ENCODE data around the gene TRMT10B. TPM values are rescaled to one million over a fixed set of nuclear protein-coding genes. Genes with fewer than 3 reads are reported as not detected.
"Not testable (repeated sequence)": the region's sequence is repeated elsewhere in the genome, so short reads cannot be mapped to it uniquely, and the experiment has no call there.

TRMT10B gene
- total RNA-seq, 1 donor from 2014 or later: 6.8 TPM

DNA sequence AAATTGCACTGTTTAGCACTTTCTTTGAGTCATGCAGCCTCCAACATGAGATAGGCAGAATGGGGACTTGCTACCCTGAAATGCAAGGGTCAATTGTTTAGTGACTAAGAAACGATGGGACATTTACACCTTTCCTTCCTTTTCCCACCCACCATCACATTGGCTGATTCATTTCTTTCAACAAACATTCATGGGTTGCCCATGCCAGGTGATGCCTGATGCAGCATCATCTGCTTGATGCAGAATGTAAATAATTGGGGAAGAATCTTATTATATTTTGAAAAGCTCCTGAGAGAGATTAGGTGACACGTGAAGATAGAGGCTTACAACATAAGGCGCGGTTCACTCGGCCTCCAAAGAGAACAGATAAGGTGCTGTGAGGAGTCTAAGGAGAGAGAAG, 4.5 kb upstream of the TRMT10B start:
- no peak for DNase-seq (ENCODE audit: low spot score)

- no peak for DNase-seq (ENCODE audit: low spot score)
Measured at GRCh38 chr9:37751186-37751585, 2.4 kb upstream of the TRMT10B start.

GRCh38 chr9:37751704-37752103, 1.9 kb upstream of the TRMT10B start:
- not testable (repeated sequence) for DNase-seq (ENCODE audit: low spot score)

GRCh38 chr9:37752112-37752511, 1.5 kb upstream of the TRMT10B start:
- not testable (repeated sequence) for DNase-seq (ENCODE audit: low spot score)

GRCh38 chr9:37752642-37753488, 740 bp upstream of the TRMT10B start:
- no peak for DNase-seq (ENCODE audit: low spot score)

DNA sequence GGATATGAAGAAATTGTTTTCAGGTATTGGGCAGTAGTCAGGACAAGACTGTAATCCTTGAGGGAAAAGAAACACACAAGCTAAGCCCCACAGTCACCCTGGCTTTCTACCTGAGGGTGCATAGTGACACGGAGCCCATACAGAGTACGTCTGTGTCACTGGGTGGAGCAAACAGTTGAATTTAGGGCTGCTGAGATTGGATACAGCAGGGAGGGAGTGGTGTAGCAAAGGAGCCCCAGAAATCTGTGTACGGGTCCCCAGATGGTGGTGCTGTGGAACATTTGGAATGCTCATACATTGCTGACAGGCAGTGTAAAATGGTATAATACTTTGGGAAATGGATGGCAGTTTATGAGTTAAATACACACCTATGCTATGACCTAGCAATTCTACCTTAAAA, 5.1 kb downstream of the TRMT10B start:
- DNase-seq (ENCODE audit: low spot score): no peak

GRCh38 chr9:37760416-37761161, 7.0 kb downstream of the TRMT10B start:
- DNase-seq (ENCODE audit: low spot score): no peak

- DNase-seq (ENCODE audit: low spot score): no peak
Measured at GRCh38 chr9:37761511-37761910, 7.9 kb downstream of the TRMT10B start.

DNA sequence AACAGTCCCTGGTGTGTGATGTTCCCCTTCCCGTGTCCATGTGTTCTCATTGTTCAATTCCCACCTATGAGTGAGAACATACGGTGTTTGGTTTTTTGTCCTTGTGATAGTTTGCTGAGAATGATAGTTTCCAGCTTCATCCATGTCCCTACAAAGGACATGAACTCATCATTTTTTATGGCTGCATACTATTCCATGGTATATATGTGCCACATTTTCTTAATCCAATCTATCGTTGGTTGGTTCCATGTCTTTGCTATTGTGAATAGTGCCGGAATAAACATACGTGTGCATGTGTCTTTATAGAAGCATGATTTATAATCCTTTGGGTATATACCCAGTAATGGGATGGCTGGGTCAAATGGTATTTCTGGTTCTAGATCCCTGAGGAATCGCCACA, 11.7 kb downstream of the TRMT10B start:
- DNase-seq (ENCODE audit: low spot score): not testable (repeated sequence)

DNA sequence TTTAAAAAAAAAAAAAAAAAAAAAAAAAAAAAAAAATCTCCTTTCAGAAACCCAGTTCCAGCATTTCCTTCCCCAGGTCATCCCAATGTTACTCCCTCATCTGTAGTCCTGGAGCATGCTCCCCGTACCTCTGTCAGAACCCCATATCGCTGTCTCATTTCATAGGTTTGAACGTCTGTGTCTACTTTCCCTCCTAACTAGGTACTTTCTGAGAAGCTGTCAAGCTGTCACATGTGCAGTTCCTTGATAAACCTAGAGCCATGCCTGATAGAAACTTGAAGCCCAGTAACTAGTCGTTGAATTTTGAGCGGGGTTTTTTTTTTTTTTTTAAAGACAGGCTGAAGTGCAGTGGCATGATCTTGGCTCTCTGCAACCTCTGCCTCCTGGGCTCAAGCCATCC, 15.7 kb downstream of the TRMT10B start:
- DNase-seq (ENCODE audit: low spot score): no peak

- no peak for DNase-seq (ENCODE audit: low spot score)
Measured at GRCh38 chr9:37769995-37770394, 16.4 kb downstream of the TRMT10B start.

GRCh38 chr9:37775216-37775919, 21.8 kb downstream of the TRMT10B start:
- DNase-seq (ENCODE audit: low spot score): no peak

DNA sequence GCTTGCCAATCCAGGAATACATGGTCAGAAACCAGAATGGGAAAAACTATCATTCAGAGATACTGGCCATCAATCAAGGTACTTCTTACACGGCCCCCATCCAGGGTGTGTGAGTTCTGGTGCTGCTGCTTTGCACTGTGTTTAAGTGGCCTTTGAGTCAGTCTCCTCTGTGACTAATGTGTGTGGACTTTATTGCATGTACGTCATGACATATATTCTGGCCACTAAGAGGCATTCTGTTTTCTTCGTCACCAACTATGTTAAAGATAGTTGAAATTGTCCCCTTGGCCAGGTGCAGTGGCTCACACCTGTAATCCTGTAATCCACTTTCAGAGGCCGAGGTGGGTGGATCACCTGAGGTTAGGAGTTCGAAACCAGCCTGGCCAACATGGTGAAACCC, 22.7 kb downstream of the TRMT10B start:
- DNase-seq (ENCODE audit: low spot score): no peak

DNA sequence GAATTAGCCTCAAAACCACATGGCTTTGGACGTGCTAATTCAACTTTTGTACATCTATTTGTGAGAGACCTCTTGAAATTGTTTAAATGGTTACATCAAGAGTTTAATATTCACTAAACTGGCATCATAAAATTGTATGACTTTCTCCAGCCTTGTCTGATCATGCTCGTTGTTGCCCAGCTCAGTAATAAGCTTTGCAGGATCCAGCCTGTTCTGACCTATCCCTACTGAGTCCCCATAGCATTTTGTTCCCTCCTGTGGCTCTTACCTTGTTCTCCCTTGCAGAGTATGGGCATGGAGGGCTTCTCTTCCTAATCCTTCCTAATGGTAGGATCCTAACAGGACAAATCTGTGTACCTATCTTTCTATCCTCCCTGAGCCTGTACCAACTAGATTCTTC, 24.9 kb downstream of the TRMT10B start:
- no peak for DNase-seq (ENCODE audit: low spot score)

GRCh38 chr9:37784291-37784615, 30.6 kb downstream of the TRMT10B start:
- DNase-seq (ENCODE audit: low spot score): no peak

DNA sequence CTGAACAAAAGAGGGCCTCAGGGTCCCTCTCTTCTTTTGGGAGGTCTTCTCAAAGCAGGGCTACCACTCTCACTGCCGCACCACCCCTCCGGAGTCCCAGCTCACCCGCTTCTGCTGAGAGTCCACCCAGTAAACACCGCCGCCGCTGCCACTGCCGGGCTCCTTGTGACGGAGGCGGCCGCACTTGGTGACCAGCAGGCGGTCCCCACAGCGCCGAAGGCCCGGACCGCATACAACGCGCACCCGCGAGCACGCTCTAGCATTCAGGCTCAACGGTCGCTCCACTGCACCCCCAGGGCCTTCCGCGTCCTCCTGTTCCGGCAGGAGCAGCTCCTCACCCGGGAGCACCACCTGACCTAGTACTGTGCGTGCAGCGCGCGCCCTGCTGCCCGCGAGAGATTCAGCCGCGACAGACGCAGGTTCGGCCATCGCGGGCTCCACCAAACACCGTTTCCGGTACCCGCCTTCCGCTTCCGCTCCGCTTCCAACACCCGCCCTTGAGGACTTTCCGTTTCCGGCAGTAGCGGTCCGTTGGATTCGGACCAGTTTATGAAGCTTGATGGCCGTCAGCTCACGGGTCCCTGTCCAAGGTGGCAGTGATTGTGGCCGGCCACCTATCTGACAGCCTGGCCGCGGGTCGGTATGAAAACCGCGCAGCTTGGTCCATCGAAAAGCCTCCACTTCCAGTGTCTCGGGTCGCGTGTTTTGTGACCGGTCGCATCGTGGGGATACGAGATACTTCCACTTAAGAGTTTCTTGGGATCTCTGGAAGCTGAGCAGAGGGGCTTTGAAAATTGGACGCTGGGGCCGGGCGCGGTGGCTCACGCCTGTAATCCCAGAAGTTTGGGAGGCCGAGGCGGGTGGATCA, 31.2 kb downstream of the TRMT10B start, which contains the start of gene EXOSC3:
Gene EXOSC3 (minus strand): TSS at position 449 of the 868 bp plus-strand sequence. CDS start 20 bp downstream, at position 429.
- DNase-seq (ENCODE audit: low spot score): peak; percentile 96

- no peak for DNase-seq (ENCODE audit: low spot score)
Measured at GRCh38 chr9:37787059-37787458, 33.5 kb downstream of the TRMT10B start.

- DNase-seq (ENCODE audit: low spot score): no peak
Measured at GRCh38 chr9:37788332-37788731, 34.7 kb downstream of the TRMT10B start.

DNA sequence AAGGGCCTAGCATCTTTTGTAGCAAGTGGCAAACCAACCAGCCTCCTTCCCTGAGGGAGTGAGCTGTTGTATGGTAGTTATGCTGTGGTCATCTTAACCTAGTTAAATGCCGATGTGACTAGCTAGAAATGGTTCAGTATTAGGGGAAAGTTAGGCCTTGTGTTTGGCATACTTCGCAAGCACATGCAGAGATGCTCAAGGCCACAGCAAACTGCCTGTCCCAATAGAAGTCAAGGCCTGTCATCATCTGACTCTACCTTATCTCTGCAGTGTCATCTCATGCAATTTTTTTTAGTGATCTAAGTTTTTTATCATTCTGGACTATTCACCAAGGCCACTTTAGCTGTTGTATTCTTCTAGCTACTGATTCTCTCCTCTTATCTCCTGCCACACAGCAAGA, 36.5 kb downstream of the TRMT10B start:
- no peak for DNase-seq (ENCODE audit: low spot score)

GRCh38 chr9:37792122-37792521, 38.5 kb downstream of the TRMT10B start:
- DNase-seq (ENCODE audit: low spot score): no peak

- no peak for DNase-seq (ENCODE audit: low spot score)
Measured at GRCh38 chr9:37796232-37796631, 42.6 kb downstream of the TRMT10B start.

Data from mesenteric fat pad (tissue), 1 donor.